NCI-H2196 (cell line): ENCODE measurements around the gene SPPL2A.
"Not testable (repeated sequence)": the region's sequence is repeated elsewhere in the genome, so short reads cannot be mapped to it uniquely, and the experiment has no call there.

Experiments used
- DNase-seq: peaks from one replicate; lab custom pipeline; 2025; ENCODE audit not compliant: unreplicated experiment; lab: John Stamatoyannopoulos, UW

Gene SPPL2A, protein sequence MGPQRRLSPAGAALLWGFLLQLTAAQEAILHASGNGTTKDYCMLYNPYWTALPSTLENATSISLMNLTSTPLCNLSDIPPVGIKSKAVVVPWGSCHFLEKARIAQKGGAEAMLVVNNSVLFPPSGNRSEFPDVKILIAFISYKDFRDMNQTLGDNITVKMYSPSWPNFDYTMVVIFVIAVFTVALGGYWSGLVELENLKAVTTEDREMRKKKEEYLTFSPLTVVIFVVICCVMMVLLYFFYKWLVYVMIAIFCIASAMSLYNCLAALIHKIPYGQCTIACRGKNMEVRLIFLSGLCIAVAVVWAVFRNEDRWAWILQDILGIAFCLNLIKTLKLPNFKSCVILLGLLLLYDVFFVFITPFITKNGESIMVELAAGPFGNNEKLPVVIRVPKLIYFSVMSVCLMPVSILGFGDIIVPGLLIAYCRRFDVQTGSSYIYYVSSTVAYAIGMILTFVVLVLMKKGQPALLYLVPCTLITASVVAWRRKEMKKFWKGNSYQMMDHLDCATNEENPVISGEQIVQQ

DNA sequence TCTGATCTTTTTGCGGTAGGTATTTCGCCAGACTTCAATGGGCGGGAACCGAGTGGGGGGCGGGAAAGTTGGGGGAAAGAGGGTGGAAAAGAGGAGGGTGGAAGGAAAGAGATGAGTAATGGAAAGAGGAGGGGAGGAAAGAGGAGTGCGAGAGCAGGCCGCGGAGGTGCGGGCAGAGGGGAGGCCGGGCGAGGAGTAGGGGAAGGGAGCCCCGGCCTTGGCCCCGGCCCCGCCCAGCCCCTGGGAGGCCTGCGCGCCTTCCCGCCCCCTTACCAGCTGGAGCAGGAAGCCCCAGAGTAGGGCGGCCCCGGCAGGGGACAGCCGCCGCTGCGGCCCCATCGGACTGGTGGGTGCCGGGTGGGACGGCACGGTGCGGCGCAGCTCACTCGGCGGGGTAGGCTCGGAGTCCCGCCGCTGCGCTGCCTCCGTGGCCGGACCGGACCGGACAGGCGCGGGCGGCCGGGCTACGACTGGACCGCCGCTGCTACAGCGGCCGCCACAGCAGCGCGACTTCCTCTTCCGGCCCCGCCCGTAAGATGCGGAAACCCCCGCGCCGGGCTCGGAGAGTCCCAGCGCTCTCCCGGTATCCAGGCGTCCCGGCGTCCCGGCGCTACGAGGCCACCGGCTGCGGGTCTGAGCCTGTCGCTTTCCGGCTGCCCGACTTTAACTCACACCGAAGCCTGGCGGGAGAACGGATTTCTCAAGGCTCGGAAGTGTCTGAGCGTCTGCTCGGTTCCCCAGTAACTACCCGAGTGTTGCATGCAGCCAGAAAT is at the start of gene SPPL2A:
SPPL2A (minus strand) TSS at position 512 of the 773 bp plus-strand sequence; CDS start at position 339, 173 bp downstream.
- peak; percentile 37 for DNase-seq

GRCh38 chr15:50814634-50815033 is 49.1 kb upstream of the SPPL2A start:
- DNase-seq: no peak

GRCh38 chr15:50813865-50814264 is 48.4 kb upstream of the SPPL2A start:
- no peak for DNase-seq

DNA sequence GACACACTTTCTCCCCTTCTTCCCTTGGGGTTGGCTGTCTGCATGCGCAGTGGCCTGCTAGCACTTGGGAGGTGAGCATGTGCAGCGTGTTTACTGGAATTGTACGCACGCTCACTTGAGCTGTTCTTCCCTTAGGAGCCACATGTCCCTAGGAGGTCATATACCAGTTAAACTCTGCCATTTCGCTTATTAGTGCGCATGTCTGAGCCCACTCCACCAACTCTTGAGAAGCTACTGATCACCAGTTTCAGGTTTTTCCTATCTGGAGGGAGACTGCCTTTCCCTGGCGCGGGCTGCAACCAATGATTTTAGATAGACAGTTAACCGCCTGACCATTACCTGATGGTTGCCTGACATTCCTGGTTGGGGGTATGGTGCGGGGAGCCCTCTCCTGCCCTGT is 47.6 kb upstream of the SPPL2A start:
- DNase-seq: no peak

GRCh38 chr15:50812181-50812506 is 46.6 kb upstream of the SPPL2A start:
- not testable (repeated sequence) for DNase-seq

DNA sequence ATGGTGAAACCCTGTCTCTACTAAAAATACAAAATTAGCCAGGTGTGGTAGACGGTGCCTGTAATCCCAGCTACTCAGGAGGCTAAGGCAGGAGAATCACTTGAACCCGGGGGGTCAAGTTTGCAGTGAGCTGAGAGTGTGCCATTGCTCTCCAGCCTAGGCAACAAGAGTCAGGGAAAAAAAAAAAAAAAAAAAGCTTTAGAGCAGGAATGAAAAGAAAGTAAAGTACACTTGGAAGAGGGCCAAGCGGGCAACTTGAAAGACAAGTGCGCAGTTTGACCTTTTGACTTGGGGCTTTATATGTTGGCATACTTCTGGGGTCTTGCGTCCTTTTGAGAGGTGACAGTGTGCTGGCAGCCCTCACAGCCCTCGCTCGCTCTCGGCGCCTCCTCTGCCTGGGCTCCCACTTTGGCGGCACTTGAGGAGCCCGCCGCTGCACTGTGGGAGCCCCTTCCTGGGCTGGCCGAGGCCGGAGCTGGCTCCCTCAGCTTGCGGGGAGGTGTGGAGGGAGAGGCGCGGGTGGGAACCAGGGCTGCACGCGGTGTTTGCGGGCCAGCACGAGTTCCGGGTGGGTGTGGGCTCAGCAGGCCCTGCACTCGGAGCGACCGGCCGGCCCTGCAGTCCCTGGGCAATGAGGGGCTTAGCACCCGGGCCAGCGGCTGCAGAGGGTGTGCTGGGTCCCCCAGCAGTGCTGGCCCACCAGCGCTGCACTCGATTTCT is 46.1 kb upstream of the SPPL2A start:
- not testable (repeated sequence) for DNase-seq

DNA sequence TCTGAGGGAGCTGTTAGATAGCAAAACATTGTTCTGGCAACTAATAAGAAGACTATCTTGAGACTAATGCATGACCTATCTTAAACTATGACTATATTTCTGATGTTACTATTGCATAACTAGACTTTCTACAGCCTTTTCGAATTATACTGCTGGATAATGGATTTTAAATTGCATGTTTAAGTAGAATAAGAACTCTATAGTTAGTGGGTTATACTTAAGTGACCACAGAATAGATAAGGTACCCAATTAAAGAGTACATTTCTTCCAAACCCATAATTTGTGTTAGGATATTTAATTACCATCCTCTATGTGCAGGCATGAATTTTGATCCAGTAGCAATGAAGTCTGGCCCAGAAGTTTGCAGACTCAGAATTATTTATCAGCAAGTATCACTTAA is 44.6 kb upstream of the SPPL2A start:
- no peak for DNase-seq

DNA sequence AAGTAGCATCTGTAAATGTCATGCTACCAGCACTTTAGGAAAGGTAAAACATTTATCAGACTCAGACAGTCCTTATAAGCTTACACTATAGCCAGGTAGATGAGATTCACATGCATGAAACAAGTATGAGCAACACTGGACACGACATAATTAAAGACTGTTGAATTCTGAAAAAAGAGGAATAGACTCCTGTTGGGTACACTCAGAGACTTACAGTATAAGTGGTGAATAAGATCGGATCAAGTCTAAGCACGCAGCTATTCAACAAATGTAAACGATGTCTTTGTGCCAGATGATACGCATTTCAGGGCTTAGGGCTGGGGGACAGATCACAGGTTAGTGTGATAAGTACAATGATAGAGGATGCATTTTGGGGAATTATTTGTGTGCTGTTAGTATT is 43.2 kb upstream of the SPPL2A start:
- DNase-seq: no peak

GRCh38 chr15:50803479-50804180 is 38.1 kb upstream of the SPPL2A start:
- DNase-seq: no peak

DNA sequence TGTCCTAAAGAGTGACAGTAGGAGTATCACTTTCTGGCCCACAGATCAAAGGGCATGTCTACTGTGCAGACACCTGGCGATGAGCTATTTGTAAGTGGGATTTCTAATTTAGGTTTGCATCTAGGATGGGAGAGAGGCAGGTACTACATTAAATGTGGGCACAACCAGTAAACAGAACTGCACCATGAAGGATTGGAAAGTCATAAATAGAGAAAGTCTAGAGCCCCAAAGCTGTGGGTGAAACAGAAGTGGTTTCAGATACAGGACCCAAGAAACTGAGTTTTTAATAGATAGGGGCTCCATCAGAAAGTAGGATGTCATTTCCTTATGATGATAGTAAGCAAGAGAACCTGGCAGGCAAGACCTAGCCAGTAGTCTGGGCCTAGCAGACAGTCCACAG is 35.2 kb upstream of the SPPL2A start:
- no peak for DNase-seq

- DNase-seq: no peak
These were observed 33.2 kb upstream of the SPPL2A start for GRCh38 chr15:50798684-50799083.

- DNase-seq: no peak
These were observed 32.4 kb upstream of the SPPL2A start for GRCh38 chr15:50797926-50798325.

DNA sequence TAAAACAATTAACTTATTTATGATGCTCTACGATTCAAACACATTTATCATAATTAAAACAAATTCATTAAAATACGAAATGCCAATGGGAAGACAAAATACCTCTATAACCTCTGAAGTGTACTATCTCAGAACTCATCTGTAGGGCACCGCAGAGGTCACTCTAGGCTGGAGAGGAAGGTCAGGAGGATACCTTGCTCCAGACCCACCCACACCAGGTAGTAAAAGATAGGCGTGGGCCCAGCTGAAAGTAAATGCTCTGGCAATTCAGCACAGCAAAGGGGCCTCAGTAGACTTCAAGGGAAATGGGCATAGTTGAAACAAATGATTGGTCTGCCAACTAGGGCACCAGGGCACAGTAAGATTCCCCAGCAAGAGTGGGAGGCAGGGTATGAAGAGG is 26.0 kb upstream of the SPPL2A start:
- DNase-seq: no peak

DNA sequence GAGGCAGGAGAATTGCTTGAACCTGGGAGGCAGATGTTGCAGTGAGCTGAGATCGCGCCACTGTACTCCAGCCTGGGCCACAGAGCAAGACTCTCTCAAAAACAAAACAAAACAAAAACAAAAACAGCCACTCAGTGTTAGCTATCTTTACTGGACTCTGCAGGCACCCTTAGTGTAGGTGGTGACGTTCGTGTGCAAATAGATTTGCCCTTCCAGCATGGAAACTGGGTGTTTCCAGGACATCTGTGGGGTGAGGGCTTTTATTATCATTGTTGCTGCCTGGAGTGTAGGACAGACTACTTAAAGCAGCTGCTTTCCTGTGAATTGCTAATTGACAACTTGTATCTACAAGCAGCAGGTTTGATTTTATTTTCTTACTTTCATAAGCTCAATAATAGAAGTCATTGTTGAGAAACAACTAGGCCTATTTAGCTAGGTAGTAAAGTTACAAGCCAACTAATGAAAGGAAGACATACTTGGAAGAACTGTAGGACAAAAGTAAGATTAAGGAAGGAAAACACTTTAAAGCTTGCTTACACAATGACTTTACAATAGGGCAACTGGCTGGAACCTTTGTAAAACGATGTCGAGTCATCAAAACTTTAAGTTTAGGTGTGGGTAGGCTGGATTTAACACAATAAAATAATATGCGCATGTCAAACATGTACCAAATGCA is 25.4 kb upstream of the SPPL2A start:
- DNase-seq: no peak

GRCh38 chr15:50786871-50787270 is 21.4 kb upstream of the SPPL2A start:
- DNase-seq: no peak

GRCh38 chr15:50786438-50786837 is 20.9 kb upstream of the SPPL2A start:
- DNase-seq: no peak

DNA sequence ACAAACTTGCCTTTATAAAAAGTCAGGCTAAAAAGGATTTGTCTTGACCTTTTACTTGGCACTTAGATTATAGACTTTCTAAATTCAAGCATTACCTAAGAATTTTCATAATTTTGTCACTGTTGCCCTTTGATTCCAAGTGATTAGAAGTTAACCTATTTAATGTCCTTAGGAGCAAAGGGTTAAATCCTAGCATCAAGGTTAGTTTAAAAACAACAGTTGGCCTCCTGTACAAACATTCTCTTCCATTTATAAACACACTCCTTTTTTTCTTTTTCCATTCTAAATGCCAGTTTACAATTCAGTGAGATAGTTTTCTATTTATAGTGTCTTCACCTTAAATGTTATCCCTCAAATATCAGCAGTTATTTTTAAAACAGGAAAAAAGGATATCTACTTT is 18.4 kb upstream of the SPPL2A start:
- DNase-seq: no peak

GRCh38 chr15:50783411-50783810 is 17.9 kb upstream of the SPPL2A start:
- DNase-seq: no peak

GRCh38 chr15:50778086-50778485 is 12.6 kb upstream of the SPPL2A start:
- no peak for DNase-seq

DNA sequence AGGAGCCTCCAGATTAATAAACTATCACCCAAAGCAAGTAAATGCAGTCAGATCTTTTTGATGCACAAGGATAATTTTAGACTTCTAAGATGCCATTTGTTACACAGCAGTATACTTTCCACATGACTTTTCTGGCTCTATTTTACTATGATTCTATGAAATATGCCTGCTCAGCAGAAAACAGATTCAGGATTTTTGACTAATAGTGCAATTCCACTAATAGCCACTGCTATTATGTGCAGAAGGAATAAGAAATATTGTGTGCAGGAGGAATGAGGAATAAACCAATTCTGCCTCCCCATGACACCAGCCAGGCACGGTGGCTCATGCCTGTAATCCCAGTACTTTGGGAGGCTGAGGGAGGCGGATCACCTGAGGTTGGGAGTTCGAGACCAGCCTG is 11.5 kb upstream of the SPPL2A start:
- DNase-seq: no peak
